Cardiac muscle cell (in vitro differentiated cells and primary cell): Measurements from ENCODE around the gene GPATCH4. TPM values are rescaled to one million over a fixed set of nuclear protein-coding genes. Genes with fewer than 3 reads are reported as not detected.
A peak's percentile ranks its signal among the peaks of the same experiment; 100 is the strongest.

ENCODE experiments used
- DNase-seq, 2 donors: peaks; one replicate each; pipeline versions ENCODE4 v3.0.0 to v3.0.0-alpha.2; 2010 to 2017; ENCODE audit warnings: low read depth in 1 of 2, low spot score in 1 of 2
- H3K27ac ChIP-seq: fragments of 200-600 bp; sonication (generic); 2 replicates; pipeline ENCODE4 v1.5.1; 2016
- H3K27me3 ChIP-seq: fragments of 200-600 bp; sonication (generic); 2 replicates; pipeline ENCODE4 v1.6.0; 2016; ENCODE audit warnings: control low read depth
- H3K36me3 ChIP-seq: fragments of 200-600 bp; sonication (generic); 2 replicates; pipeline ENCODE4 v1.5.1; 2016; ENCODE audit warnings: control low read depth
- H3K4me1 ChIP-seq: fragments of 200-600 bp; sonication (generic); 2 replicates; pipeline ENCODE4 v1.8.1; 2017; ENCODE audit warnings: low read depth, mild to moderate bottlenecking, mixed run types
- H3K4me3 ChIP-seq: fragments of 200-600 bp; sonication (generic); 2 replicates; pipeline ENCODE4 v1.5.1; 2016; ENCODE audit warnings: mild to moderate bottlenecking
- H3K9me3 ChIP-seq: fragments of 200-600 bp; sonication (generic); 2 replicates; pipeline ENCODE4 v1.5.1; 2017; ENCODE audit warnings: low read depth, mild to moderate bottlenecking, control low read depth
- polyA plus RNA-seq: library from polyadenylated mRNA; unstranded; fragments of >200 nt; fragmentation: Nextera tagmentation; extraction: Ambion mirVana; gene quantifications from 2 replicates; pipeline ENCODE4 v1.2.1, GENCODE V29; 2016
- total RNA-seq: library from RNA; depleted of rRNA; stranded (reverse); fragments of >200 nt; gene quantifications from 2 replicates; pipeline ENCODE4 v1.2.3, GENCODE V29; 2016
- TF ChIP-seq, protein P1 (sequence below): IDR thresholded peaks from 2 replicates; pipeline ENCODE4 v1.5.1; 2012; ENCODE audit warnings: low read depth, mild to moderate bottlenecking, low read length

GPATCH4 gene
- total and polyA plus RNA-seq, 2 experiments from 2014 or later: 6.0 to 42.4 TPM

DNA sequence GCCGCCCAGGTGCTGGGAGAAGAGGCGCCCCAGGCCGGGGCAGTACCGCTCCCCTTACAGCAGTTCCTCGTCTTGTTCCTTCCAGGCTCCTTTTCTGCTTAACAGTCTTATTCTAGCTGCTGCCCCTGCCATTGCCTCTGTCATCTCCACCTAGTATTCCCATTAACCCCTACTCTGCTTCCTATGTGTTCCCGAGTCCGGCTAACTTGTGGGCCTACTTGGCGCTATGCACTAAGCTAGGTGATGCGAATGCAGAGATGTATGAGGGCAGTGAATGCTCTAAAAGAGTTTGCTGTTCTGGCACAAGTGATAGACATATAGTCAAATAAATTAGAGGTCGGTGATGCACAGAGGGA lies 28.6 kb downstream of the GPATCH4 start:
- no peaks in the 10 kb centered on the region for H3K9me3 ChIP-seq
- no peaks in the 10 kb centered on the region for H3K4me1 ChIP-seq
- peak overlapping the region; percentile 48 for H3K4me3 ChIP-seq
- TF ChIP-seq, protein P1, sequence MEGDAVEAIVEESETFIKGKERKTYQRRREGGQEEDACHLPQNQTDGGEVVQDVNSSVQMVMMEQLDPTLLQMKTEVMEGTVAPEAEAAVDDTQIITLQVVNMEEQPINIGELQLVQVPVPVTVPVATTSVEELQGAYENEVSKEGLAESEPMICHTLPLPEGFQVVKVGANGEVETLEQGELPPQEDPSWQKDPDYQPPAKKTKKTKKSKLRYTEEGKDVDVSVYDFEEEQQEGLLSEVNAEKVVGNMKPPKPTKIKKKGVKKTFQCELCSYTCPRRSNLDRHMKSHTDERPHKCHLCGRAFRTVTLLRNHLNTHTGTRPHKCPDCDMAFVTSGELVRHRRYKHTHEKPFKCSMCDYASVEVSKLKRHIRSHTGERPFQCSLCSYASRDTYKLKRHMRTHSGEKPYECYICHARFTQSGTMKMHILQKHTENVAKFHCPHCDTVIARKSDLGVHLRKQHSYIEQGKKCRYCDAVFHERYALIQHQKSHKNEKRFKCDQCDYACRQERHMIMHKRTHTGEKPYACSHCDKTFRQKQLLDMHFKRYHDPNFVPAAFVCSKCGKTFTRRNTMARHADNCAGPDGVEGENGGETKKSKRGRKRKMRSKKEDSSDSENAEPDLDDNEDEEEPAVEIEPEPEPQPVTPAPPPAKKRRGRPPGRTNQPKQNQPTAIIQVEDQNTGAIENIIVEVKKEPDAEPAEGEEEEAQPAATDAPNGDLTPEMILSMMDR: no peak
- no peaks in the 10 kb centered on the region for H3K27me3 ChIP-seq
- H3K36me3 ChIP-seq: no peaks in the 10 kb centered on the region
- H3K27ac ChIP-seq: no peak overlapping the region
- DNase-seq: no peak

DNA sequence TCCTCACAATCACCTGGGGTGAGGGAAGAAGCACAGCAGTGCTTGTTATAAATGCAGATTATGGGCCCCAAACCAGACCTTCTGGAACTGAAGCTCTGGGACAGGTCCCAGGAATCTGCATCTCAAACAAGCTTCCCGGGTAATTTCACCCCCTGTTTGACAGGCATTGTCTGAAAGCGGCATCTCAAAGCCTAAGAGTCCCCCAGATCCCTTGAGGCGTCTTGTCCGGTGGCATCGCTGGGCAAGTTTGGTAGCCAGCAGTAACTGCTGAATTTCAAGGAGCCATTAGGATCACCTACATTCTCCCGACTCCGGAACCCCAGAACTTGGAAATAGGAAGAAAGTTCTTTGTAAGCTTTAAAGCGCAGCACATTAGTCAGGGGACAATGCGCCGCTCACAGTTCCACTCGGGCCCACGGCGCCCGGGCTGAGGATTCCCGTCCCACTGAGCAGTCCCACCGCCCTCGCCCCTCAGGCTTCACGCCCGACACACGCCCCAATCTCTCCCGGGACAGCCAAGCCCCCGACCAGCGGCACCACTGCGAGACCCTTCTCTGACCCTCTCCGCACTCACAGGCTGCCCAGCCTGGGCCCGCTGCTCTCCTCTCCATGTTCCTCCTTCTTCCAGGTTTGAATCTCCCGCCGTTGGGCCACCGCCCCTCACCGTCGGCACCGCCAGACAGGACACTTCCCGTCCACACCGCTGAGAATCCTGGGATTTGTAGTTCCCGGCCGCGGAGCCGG lies 29.2 kb downstream of the GPATCH4 start, which contains the start of gene IQGAP3:
IQGAP3 (minus strand) TSS at position 647 of the 744 bp plus-strand sequence; CDS start at position 611, 36 bp downstream.
- Histone ChIP-seq H3K9me3 (no peaks in the 10 kb centered on the region), H3K4me3 (peak within 1 kb of the TSS; percentile 48), H3K27me3 (no peaks in the 10 kb centered on the region), H3K27ac (no peak within 1 kb of the TSS), H3K4me1 (no peaks in the 10 kb centered on the region), H3K36me3 (no peaks in the 10 kb centered on the region)
- TF ChIP-seq, protein P1: no peak
- DNase-seq: peak; percentile 85 to 92

DNA sequence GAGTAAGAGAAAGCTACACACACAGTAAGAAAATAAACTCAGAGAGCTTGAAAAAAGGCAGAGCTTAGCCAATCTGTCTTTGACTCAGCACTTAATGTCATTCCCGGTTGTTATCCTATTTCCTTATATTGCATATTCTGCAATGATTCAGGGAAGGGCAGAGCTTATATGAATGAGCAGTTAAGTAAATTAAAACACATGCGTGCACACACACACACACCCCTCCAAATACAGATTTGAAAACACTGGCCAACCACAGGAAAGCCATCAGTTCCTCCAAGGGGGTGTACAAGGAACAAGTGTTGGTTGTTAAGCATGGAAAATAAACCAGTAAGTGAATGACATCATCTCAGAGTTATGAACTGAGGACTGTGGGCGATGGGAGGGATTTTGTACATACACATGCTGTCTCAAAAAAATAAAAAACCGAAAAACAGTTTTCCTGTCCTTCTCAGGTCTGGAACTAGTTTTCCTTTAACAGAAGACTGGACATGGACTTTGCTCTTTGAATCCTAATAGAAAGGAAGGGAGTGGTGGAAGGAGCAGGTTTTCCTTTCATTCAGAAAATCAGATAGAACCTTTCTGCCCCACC lies 29.9 kb downstream of the GPATCH4 start:
- Histone ChIP-seq H3K4me3 (peak overlapping the region; percentile 48), H3K27ac (no peak overlapping the region), H3K9me3 (no peaks in the 10 kb centered on the region), H3K36me3 (no peaks in the 10 kb centered on the region), H3K27me3 (no peaks in the 10 kb centered on the region), H3K4me1 (no peaks in the 10 kb centered on the region)
- TF ChIP-seq, protein P1: no peak
- peak in 1 of 2 donors; percentile 60 for DNase-seq

DNA sequence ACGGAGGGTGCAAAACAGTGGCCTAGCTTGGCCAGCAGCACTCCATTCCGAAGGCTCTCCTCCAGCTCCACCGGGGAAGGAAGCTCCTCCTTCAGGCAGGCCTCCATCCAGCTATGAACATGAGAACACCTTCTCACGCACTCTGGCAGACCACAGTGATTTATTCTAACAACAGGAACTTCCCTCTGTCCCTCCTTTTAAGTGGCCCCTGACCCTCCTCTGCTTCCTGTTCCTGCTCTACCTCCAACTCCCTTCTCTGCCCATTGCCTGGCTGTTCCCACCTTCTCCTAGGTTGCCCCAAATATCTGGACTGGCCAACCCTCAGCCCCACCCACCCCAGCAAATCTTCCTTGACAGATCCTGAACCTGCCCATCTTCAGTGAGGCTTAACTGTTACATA lies 34.8 kb downstream of the GPATCH4 start:
- no peaks in the 10 kb centered on the region for H3K9me3 ChIP-seq
- TF ChIP-seq, protein P1: no peak
- H3K36me3 ChIP-seq: no peaks in the 10 kb centered on the region
- no peak overlapping the region for H3K27ac ChIP-seq
- DNase-seq: no peak
- no peak overlapping the region for H3K4me3 ChIP-seq
- H3K27me3 ChIP-seq: no peaks in the 10 kb centered on the region
- H3K4me1 ChIP-seq: no peaks in the 10 kb centered on the region

DNA sequence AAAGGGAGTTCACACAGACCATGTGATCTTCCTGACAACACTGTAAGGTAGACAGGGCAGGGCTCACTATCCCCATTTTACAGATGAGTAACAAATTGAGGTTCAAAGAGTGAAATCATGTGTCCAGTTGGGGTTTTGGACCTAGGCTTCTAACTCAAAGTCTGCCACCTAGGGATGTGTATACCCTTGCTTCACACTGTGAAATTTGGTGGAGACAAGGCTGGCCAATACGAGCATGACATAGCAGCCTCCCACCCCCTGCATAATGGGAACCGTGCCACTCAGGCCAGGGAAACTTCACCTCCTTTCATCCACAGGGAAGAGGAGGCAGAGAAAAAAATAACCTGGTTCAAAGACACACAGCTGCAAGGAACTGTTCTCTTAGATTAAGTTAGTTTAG lies 35.8 kb downstream of the GPATCH4 start:
- Histone ChIP-seq H3K4me3 (no peak overlapping the region), H3K27me3 (no peaks in the 10 kb centered on the region), H3K36me3 (no peaks in the 10 kb centered on the region), H3K4me1 (peaks cover 2% of the 10 kb centered on the region), H3K9me3 (no peaks in the 10 kb centered on the region), H3K27ac (no peak overlapping the region)
- TF ChIP-seq, protein P1: no peak
- no peak for DNase-seq
